Mesothelial cell of epicardium (in vitro differentiated cells): Measurements from ENCODE around the gene PHF19. TPM values are rescaled to one million over a fixed set of nuclear protein-coding genes. Genes with fewer than 3 reads are reported as not detected.

ENCODE experiments used
- DNase-seq, 2 experiments: peaks; one replicate each; pipeline ENCODE4 v3.0.0; 2021; ENCODE audit warnings: low spot score in 2 of 2; ENCODE audit not compliant: unreplicated experiment in 2 of 2
- H3K27ac Mint-ChIP-seq: 2 replicates; pipeline ENCODE4 v1.8.0; 2021; ENCODE audit warnings: mixed read lengths
- H3K27me3 Mint-ChIP-seq: 2 replicates; pipeline ENCODE4 v1.8.0; 2021; ENCODE audit warnings: low read depth, mixed read lengths
- H3K36me3 Mint-ChIP-seq: 2 replicates; pipeline ENCODE4 v1.8.0; 2021; ENCODE audit warnings: mixed read lengths
- H3K4me1 Mint-ChIP-seq: 2 replicates; pipeline ENCODE4 v1.8.0; 2021; ENCODE audit warnings: mixed read lengths
- H3K4me3 Mint-ChIP-seq: 2 replicates; pipeline ENCODE4 v1.8.0; 2021; ENCODE audit warnings: mild to moderate bottlenecking, moderate library complexity, mixed read lengths
- H3K9me3 Mint-ChIP-seq: 2 replicates; pipeline ENCODE4 v1.8.0; 2021; ENCODE audit warnings: mixed read lengths
- total RNA-seq: library from RNA; stranded (reverse); gene quantifications from 3 replicates; pipeline ENCODE4 v1.2.1, GENCODE V29; 2021
- TF ChIP-seq, protein P1 (sequence below): fragments of 200-600 bp; sonication (generic); IDR thresholded peaks from one replicate; pipeline ENCODE4 v1.5.0; 2021; ENCODE audit warnings: antibody characterized with exemption; ENCODE audit not compliant: unreplicated experiment

PHF19 gene
- total RNA-seq, 1 donor from 2014 or later = 41.6 TPM

DNA sequence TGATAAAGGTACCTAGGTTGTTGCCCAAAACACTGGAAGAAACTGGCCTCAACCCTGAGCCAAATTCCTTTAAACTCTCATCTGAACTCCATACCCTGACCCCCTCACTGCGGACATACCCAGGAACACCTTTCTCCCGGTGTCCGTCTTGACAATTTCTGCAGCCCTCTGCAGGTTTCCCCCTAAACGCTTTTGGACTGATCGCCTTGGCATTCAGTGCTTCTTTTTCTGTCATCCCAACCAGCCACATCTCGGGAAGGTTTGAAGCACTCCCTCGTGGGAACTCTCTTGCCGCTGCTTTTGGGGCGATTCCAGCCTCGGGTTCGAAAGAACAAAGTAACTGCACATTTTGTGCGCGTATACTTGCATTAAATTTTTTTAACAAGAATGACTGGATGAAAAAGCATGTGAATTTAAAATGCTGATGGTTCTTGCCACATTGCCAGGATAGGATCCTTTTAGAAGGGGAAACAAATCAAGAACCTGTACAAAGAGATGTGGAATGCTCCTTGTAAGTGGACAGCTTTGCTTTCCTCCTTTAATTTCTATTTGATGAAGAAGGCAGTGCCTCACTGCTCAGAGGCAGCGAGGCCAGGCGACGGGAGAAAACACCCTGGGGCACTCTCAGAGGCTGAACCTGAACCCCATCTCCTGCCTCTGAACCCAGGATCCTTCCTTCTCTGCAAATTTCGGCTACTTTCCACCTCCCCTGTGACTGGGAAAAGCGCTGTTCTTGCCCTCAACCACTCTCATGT is 34.9 kb downstream of the PHF19 start:
- no peak for DNase-seq
- TF ChIP-seq, protein P1, sequence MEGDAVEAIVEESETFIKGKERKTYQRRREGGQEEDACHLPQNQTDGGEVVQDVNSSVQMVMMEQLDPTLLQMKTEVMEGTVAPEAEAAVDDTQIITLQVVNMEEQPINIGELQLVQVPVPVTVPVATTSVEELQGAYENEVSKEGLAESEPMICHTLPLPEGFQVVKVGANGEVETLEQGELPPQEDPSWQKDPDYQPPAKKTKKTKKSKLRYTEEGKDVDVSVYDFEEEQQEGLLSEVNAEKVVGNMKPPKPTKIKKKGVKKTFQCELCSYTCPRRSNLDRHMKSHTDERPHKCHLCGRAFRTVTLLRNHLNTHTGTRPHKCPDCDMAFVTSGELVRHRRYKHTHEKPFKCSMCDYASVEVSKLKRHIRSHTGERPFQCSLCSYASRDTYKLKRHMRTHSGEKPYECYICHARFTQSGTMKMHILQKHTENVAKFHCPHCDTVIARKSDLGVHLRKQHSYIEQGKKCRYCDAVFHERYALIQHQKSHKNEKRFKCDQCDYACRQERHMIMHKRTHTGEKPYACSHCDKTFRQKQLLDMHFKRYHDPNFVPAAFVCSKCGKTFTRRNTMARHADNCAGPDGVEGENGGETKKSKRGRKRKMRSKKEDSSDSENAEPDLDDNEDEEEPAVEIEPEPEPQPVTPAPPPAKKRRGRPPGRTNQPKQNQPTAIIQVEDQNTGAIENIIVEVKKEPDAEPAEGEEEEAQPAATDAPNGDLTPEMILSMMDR = no peak
- H3K27ac Mint-ChIP-seq = peak overlapping the region; percentile 93

DNA sequence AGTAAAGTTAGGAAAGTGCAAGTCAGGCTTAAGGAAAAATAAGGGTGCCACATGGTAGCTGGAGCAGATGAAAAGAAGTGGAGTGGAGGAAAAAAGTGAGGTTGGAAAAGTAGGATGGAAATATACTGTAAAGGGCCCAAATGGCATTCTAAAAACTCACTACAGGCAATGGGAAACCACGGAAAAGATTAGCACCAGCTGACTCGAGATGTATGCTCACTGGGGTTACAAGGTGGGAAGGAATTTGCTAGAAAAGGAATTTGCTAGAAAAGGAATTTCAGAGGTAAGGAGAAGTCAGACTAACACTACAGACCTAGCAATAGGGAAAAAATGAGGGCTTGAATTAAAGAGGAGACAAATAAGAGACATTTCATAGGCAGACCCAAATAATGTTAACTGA is 37.8 kb downstream of the PHF19 start:
- Mint-ChIP-seq H3K27ac (peak overlapping the region; percentile 35), H3K27me3 (no peaks in the 10 kb centered on the region), H3K9me3 (peaks cover 5% of the 10 kb centered on the region), H3K4me3 (peak overlapping the region; percentile 15), H3K36me3 (peaks cover 25% of the 10 kb centered on the region), H3K4me1 (peaks cover 24% of the 10 kb centered on the region)
- TF ChIP-seq, protein P1 = no peak
- DNase-seq = no peak

More for the DNA sequence above, 34.9 kb downstream of the PHF19 start:
- H3K4me1 Mint-ChIP-seq = peaks cover 26% of the 10 kb centered on the region
- no peaks in the 10 kb centered on the region for H3K27me3 Mint-ChIP-seq
- peaks cover 8% of the 10 kb centered on the region for H3K9me3 Mint-ChIP-seq
- peaks cover 25% of the 10 kb centered on the region for H3K36me3 Mint-ChIP-seq
- peak overlapping the region; percentile 90 for H3K4me3 Mint-ChIP-seq

DNA sequence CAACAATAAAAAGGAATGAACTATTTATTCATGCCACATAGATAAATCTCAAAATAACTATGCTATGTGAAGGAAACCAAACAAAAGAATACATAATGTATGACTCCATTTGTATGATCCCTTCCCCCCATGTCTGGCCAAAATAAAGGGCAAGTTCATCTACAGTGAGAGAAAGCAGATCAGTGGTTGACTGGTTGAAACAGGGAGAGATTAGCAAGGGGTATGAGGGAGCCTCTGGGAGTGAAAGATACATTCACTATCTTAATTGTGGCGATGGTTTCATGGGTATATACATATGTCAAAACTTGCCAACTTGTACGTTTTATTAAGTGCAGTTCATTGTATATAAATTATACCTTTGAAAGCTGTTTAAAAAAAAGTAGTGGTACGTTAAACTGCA is 39.1 kb downstream of the PHF19 start:
- H3K4me1 Mint-ChIP-seq = peaks cover 24% of the 10 kb centered on the region
- peaks cover 29% of the 10 kb centered on the region for H3K36me3 Mint-ChIP-seq
- TF ChIP-seq, protein P1 = no peak
- H3K4me3 Mint-ChIP-seq = no peak overlapping the region
- DNase-seq = no peak
- H3K27me3 Mint-ChIP-seq = no peaks in the 10 kb centered on the region
- H3K9me3 Mint-ChIP-seq = peaks cover 4% of the 10 kb centered on the region
- H3K27ac Mint-ChIP-seq = no peak overlapping the region

DNA sequence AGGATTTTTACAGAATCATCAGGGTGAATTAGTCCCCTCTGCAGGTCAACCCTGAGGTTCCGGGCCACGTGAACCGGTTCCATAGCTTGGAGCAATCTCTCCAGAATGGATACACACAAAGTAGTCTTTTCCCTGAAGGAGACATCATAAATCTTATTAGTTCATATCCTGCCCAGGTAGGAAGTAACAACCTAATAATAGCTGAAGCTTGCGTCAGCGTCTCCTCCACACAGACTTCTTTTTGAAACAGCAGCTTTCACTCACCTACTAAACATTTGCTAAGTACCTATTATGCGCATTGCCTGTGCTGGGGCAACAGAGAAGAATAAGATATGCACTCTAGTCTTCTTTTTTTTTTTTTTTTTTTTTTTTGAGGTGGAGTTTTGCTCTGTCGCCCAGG is 43.7 kb downstream of the PHF19 start:
- TF ChIP-seq, protein P1 = no peak
- peaks cover 49% of the 10 kb centered on the region for H3K36me3 Mint-ChIP-seq
- H3K27ac Mint-ChIP-seq = no peak overlapping the region

DNA sequence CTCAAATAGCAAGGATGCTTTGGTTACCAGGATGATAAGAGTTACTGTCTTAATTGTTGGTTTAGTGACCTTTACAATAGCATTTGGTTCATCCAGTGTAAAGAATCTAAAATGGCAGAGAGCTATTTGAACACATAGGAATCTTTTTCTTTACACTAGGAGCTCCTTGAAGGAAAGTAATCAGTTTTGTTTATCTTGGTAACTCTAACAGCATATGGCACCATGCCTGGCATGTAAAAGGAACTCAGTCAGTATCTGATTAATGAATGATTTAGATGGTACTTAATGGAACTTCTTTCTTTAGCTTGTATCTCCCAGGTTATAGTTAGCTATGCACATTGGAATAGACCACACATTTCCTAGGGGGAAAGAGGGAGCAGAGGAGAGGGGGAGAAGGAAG is 44.2 kb downstream of the PHF19 start:
- H3K4me3 Mint-ChIP-seq = no peak overlapping the region
- H3K27me3 Mint-ChIP-seq = no peaks in the 10 kb centered on the region
- no peak for DNase-seq
- TF ChIP-seq, protein P1 = no peak
- H3K4me1 Mint-ChIP-seq = no peaks in the 10 kb centered on the region
- H3K36me3 Mint-ChIP-seq = peaks cover 48% of the 10 kb centered on the region
- H3K9me3 Mint-ChIP-seq = no peaks in the 10 kb centered on the region
- H3K27ac Mint-ChIP-seq = no peak overlapping the region

More for the DNA sequence above, 43.7 kb downstream of the PHF19 start:
- H3K4me1 Mint-ChIP-seq = no peaks in the 10 kb centered on the region
- no peak overlapping the region for H3K4me3 Mint-ChIP-seq
- H3K9me3 Mint-ChIP-seq = no peaks in the 10 kb centered on the region
- no peaks in the 10 kb centered on the region for H3K27me3 Mint-ChIP-seq
- no peak for DNase-seq
